ENCODE data around the gene HNRNPC. TPM values are rescaled to one million over a fixed set of nuclear protein-coding genes. Genes with fewer than 3 reads are reported as not detected.

Gene HNRNPC
- polyA plus RNA-seq, 1 donor (not counting 4 experiments of a cell fraction or from before 2014, with no cell fraction given): 871 TPM

DNA sequence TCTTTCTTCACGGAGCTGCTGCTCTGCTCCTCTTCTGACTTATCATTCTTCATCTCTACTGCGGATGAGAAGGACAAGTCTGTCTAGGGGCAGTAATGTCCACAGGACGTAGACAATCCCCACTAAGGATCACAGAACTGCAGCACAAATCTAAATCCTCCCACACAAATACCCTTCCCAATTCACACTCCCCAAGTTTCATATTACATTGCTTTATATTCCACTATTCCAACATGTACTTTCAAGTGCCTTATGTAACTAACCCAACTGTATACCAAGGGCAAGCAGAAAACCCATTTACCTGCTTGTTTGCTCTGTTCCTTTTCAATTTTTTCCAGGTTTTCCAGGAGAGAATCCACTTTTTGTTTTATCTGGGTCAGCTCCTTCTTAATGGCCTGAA is 57.7 kb downstream of the HNRNPC start:
- no peak overlapping the region for H3K4me2 ChIP-seq (ENCODE audit: control insufficient read depth, extremely low read depth, insufficient read depth, low read depth, low read length)
- no peak overlapping the region for H3K4me3 ChIP-seq (ENCODE audit: control insufficient read depth in 2 of 3, extremely low read depth in 1 of 3, insufficient read depth in 2 of 3, low read depth in 1 of 3, low read length in 3 of 3)
- H3K36me3 ChIP-seq (ENCODE audit: control insufficient read depth in 2 of 2, extremely low read depth in 1 of 2, insufficient read depth in 2 of 2, low read length in 2 of 2): peaks cover 39 to 72% of the 10 kb centered on the region in 2 experiments
- FAIRE-seq (no peak), DNase-seq (ENCODE audit: low read depth, low spot score) (no peak)
- peaks cover 8% of the 10 kb centered on the region for H3K4me1 ChIP-seq (ENCODE audit: control insufficient read depth, extremely low read depth, insufficient read depth, low read length)
- no peak overlapping the region for H2AFZ ChIP-seq (ENCODE audit: control insufficient read depth, low read length)
- H4K20me1 ChIP-seq (ENCODE audit: control insufficient read depth, extremely low read depth, insufficient read depth, low read length): peaks cover 38% of the 10 kb centered on the region
- H3K79me2 ChIP-seq (ENCODE audit: control insufficient read depth, insufficient read depth, low read length): peaks cover 42% of the 10 kb centered on the region
- no peak overlapping the region for H3K27ac ChIP-seq (ENCODE audit: control insufficient read depth, insufficient read depth, low read length)
- no peak overlapping the region for H3K9ac ChIP-seq (ENCODE audit: control insufficient read depth, extremely low read depth, insufficient read depth, low read length)
- dilution Hi-C loops (cut with MboI; ENCODE audit: extremely low pct_ligation_motif_present, low sequenced_read_pairs): no loop called here
- TF ChIP-seq, protein P1, sequence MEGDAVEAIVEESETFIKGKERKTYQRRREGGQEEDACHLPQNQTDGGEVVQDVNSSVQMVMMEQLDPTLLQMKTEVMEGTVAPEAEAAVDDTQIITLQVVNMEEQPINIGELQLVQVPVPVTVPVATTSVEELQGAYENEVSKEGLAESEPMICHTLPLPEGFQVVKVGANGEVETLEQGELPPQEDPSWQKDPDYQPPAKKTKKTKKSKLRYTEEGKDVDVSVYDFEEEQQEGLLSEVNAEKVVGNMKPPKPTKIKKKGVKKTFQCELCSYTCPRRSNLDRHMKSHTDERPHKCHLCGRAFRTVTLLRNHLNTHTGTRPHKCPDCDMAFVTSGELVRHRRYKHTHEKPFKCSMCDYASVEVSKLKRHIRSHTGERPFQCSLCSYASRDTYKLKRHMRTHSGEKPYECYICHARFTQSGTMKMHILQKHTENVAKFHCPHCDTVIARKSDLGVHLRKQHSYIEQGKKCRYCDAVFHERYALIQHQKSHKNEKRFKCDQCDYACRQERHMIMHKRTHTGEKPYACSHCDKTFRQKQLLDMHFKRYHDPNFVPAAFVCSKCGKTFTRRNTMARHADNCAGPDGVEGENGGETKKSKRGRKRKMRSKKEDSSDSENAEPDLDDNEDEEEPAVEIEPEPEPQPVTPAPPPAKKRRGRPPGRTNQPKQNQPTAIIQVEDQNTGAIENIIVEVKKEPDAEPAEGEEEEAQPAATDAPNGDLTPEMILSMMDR (optimal IDR thresholded peaks at IDR 0.05 in 1 of 3, IDR thresholded peaks at IDR 0.05 in 1 of 3, conservative IDR thresholded peaks at IDR 0.05 in 1 of 3; ENCODE audit: extremely low read depth in 1 of 3, insufficient read depth in 2 of 3, low read length in 3 of 3): no peak
- no peak for TF ChIP-seq EZH2 (IDR thresholded peaks at IDR 0.05; ENCODE audit: low read length)
- H3K9me1 ChIP-seq (ENCODE audit: control insufficient read depth, extremely low read depth, insufficient read depth, low read length): peaks cover 4% of the 10 kb centered on the region
- no peaks in the 10 kb centered on the region for H3K27me3 ChIP-seq (ENCODE audit: control insufficient read depth, extremely low read depth, insufficient read depth, low read length)
- no peaks in the 10 kb centered on the region for H3K9me3 ChIP-seq (ENCODE audit: control insufficient read depth, low read depth, low read length)

DNA sequence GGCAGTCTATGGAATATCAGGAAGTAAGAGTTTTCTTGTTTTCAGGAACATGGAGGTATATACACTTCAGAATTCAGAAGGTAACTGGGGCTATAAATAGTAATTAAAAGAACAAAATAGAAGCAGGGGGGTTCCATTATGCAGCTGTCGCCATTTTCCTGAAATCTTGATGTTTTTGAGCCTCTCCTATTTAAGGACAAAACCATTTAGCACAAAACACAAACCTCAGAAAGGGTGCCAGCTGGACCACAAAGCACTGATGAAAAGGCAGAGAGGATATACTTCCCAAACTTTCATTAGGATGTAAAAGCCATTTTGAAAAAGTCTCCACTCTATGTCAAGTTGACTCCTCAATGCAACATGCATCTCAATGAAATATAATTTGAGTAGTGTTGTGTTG is 59.2 kb downstream of the HNRNPC start:
- H3K9me1 ChIP-seq (ENCODE audit: control insufficient read depth, extremely low read depth, insufficient read depth, low read length): no peaks in the 10 kb centered on the region
- FAIRE-seq: no peak
- H3K79me2 ChIP-seq (ENCODE audit: control insufficient read depth, insufficient read depth, low read length): peaks cover 28% of the 10 kb centered on the region
- H3K4me3 ChIP-seq (ENCODE audit: control insufficient read depth in 2 of 3, extremely low read depth in 1 of 3, insufficient read depth in 2 of 3, low read depth in 1 of 3, low read length in 3 of 3): no peak overlapping the region
- H3K27ac ChIP-seq (ENCODE audit: control insufficient read depth, insufficient read depth, low read length): no peak overlapping the region
- DNase-seq (ENCODE audit: low read depth, low spot score): no peak
- no peak overlapping the region for H2AFZ ChIP-seq (ENCODE audit: control insufficient read depth, low read length)
- H4K20me1 ChIP-seq (ENCODE audit: control insufficient read depth, extremely low read depth, insufficient read depth, low read length): peaks cover 26% of the 10 kb centered on the region
- no peak overlapping the region for H3K9ac ChIP-seq (ENCODE audit: control insufficient read depth, extremely low read depth, insufficient read depth, low read length)
- TF ChIP-seq, protein P1 (optimal IDR thresholded peaks at IDR 0.05 in 1 of 3, IDR thresholded peaks at IDR 0.05 in 1 of 3, conservative IDR thresholded peaks at IDR 0.05 in 1 of 3; ENCODE audit: extremely low read depth in 1 of 3, insufficient read depth in 2 of 3, low read length in 3 of 3): no peak
- no peak for TF ChIP-seq EZH2 (IDR thresholded peaks at IDR 0.05; ENCODE audit: low read length)
- H3K27me3 ChIP-seq (ENCODE audit: control insufficient read depth, extremely low read depth, insufficient read depth, low read length): no peaks in the 10 kb centered on the region
- peaks cover 34 to 73% of the 10 kb centered on the region in 2 experiments for H3K36me3 ChIP-seq (ENCODE audit: control insufficient read depth in 2 of 2, extremely low read depth in 1 of 2, insufficient read depth in 2 of 2, low read length in 2 of 2)
- dilution Hi-C loops (cut with MboI; ENCODE audit: extremely low pct_ligation_motif_present, low sequenced_read_pairs): no loop called here
- H3K4me1 ChIP-seq (ENCODE audit: control insufficient read depth, extremely low read depth, insufficient read depth, low read length): no peaks in the 10 kb centered on the region
- no peaks in the 10 kb centered on the region for H3K9me3 ChIP-seq (ENCODE audit: control insufficient read depth, low read depth, low read length)
- H3K4me2 ChIP-seq (ENCODE audit: control insufficient read depth, extremely low read depth, insufficient read depth, low read depth, low read length): no peak overlapping the region
